PC-3 (cell line): ENCODE data around the gene CUL2. TPM values are rescaled to one million over a fixed set of nuclear protein-coding genes. Genes with fewer than 3 reads are reported as not detected.

Source experiments
- ATAC-seq: fragments of 200-7000 bp; cut with Tn5 transposase; 2 replicates; pipeline ENCODE4 v1.9.1; 2020; ENCODE audit warnings: mild to moderate bottlenecking, moderate library complexity
- BruUV-seq: library from RNA; stranded (reverse); fragments of 400-500 nt; replicated peaks from 2 replicates; lab custom pipeline; 2021; lab: Mats Ljungman, UMichigan
- CTCF ChIA-PET: fragments of 300-600 bp; sonication (Branson Sonifier 250); formaldehyde crosslinking; loops from one replicate; lab custom pipeline; 2022; ENCODE audit warnings: antibody characterized with exemption; lab: Charles Lee
- POLR2A ChIA-PET: fragments of 300-600 bp; sonication (Branson Sonifier 250); formaldehyde crosslinking; loops from one replicate; lab custom pipeline; 2022; ENCODE audit warnings: antibody characterized with exemption; ENCODE audit not compliant: unreplicated experiment; lab: Charles Lee
- DNase-seq: peaks from one replicate; pipeline ENCODE4 v3.0.0-alpha.2; 2015
- H2AFZ ChIP-seq: fragments of 300-600 bp; sonication (generic); 2 replicates; pipeline ENCODE4 v1.6.0; 2016; ENCODE audit warnings: antibody characterized with exemption, low read length
- H3F3A ChIP-seq: fragments of 300-600 bp; sonication (generic); one replicate; pipeline ENCODE4 v1.6.0; 2017; ENCODE audit warnings: antibody characterized with exemption, low read length, control low read depth, mild to moderate bottlenecking; ENCODE audit not compliant: unreplicated experiment
- H3K27ac ChIP-seq: fragments of 300-600 bp; sonication (generic); 2 replicates; pipeline ENCODE4 v1.5.1; 2016; ENCODE audit warnings: mild to moderate bottlenecking, low read length
- H3K27me3 ChIP-seq: fragments of 300-600 bp; sonication (generic); 2 replicates; pipeline ENCODE4 v1.6.1; 2016; ENCODE audit warnings: low read length, mixed read lengths
- H3K36me3 ChIP-seq: fragments of 300-600 bp; sonication (generic); 2 replicates; pipeline ENCODE4 v1.6.1; 2016; ENCODE audit warnings: low read depth, mixed run types, low read length, mixed read lengths
- H3K4me1 ChIP-seq: fragments of 300-600 bp; sonication (generic); 2 replicates; pipeline ENCODE4 v1.5.1; 2016; ENCODE audit warnings: low read length; ENCODE audit not compliant: insufficient read depth
- H3K4me2 ChIP-seq: fragments of 300-600 bp; sonication (generic); 2 replicates; pipeline ENCODE4 v1.6.0; 2016; ENCODE audit warnings: low read length
- H3K4me3 ChIP-seq: fragments of 300-600 bp; sonication (generic); 2 replicates; pipeline ENCODE4 v1.5.1; 2016; ENCODE audit warnings: mild to moderate bottlenecking, low read length, mixed read lengths
- H3K79me2 ChIP-seq: fragments of 300-600 bp; sonication (generic); 2 replicates; pipeline ENCODE4 v1.6.1; 2017; ENCODE audit warnings: low read length, mixed read lengths
- H3K9ac ChIP-seq: fragments of 300-600 bp; sonication (generic); 2 replicates; pipeline ENCODE4 v1.6.0; 2016; ENCODE audit warnings: mild to moderate bottlenecking, low read length
- H3K9me2 ChIP-seq: fragments of 300-600 bp; sonication (generic); replicated peaks from 2 replicates; pipeline ENCODE4 v1.6.1; 2016; ENCODE audit warnings: mixed run types, low read length, mixed read lengths
- H3K9me3 ChIP-seq: fragments of 300-600 bp; sonication (generic); 2 replicates; pipeline ENCODE4 v1.6.1; 2016; ENCODE audit warnings: low read length, mixed read lengths
- H4K20me1 ChIP-seq: fragments of 300-600 bp; sonication (generic); 2 replicates; pipeline ENCODE4 v1.6.1; 2016; ENCODE audit warnings: low read length, mixed read lengths
- CTCF ChIP-seq: fragments of 300-600 bp; sonication (generic); conservative IDR thresholded peaks from 2 replicates; pipeline ENCODE4 v1.5.1; 2017; ENCODE audit warnings: antibody characterized with exemption, low read depth, mild to moderate bottlenecking, low read length
- EZH2 ChIP-seq: fragments of 300-600 bp; sonication (generic); IDR thresholded peaks from one replicate; pipeline ENCODE4 v1.6.1; 2017; ENCODE audit warnings: antibody characterized with exemption, mild to moderate bottlenecking, low read length; ENCODE audit not compliant: unreplicated experiment
- EZH2phosphoT487 ChIP-seq: fragments of 300-600 bp; sonication (generic); IDR thresholded peaks from 2 replicates; pipeline ENCODE4 v1.6.1; 2018; ENCODE audit warnings: mild to moderate bottlenecking, antibody characterized with exemption, low read length, borderline replicate concordance
- intact Hi-C: fragments of 100-400 bp; cut with micrococcal nuclease; formaldehyde crosslinking; loops from 2 replicates; pipeline ENCODE4 v1.9.0; 2023
- total RNA-seq: library from RNA; depleted of rRNA; stranded (reverse); fragments of >200 nt; gene quantifications from 2 replicates; pipeline ENCODE4 v1.2.3, GENCODE V29; 2014

The CUL2 gene
- total RNA-seq, 1 experiment from 2014 or later, result 129 TPM

- ATAC-seq, result peak; percentile 1
- TF ChIP-seq EZH2phosphoT487 (no peak), CTCF (no peak), EZH2 (no peak)
- Histone ChIP-seq H3K27me3 (no peaks in the 10 kb centered on the region), H3K9ac (peak overlapping the region; percentile 93), H3K9me3 (no peaks in the 10 kb centered on the region), H3F3A (peaks cover 10% of the 10 kb centered on the region), H2AFZ (peak overlapping the region; percentile 82), H3K27ac (peak overlapping the region; percentile 27), H3K4me1 (peaks cover 36% of the 10 kb centered on the region), H4K20me1 (peaks cover 16% of the 10 kb centered on the region; the same call in 1 of the 2 replicates), H3K36me3 (no peaks in the 10 kb centered on the region), H3K9me2 (no peaks in the 10 kb centered on the region), H3K4me3 (peak overlapping the region; percentile 74), H3K4me2 (peak overlapping the region; percentile 79), H3K79me2 (peaks cover 43% of the 10 kb centered on the region)
- CTCF ChIA-PET, result interaction anchor here (0.6 to 2.4 kb wide), 16 partner anchors 8 to 1933 kb away, joined by 3 to 99 read pairs (median 3); no protein-coding TSS in a partner anchor
- BruUV-seq, result TSS peak; percentile 87
- no peak for DNase-seq
- POLR2A ChIA-PET, result interaction anchor here (0.5 to 3.3 kb wide), 10 partner anchors 28 to 1182 kb away, joined by 3 to 39 read pairs (median 3); no protein-coding TSS in a partner anchor
- intact Hi-C loops, result loop anchor here (1.0 to 5.0 kb wide), 6 partner anchors 70 to 1751 kb away; no protein-coding TSS in a partner anchor
Observed at GRCh38 chr10:35126062-35126529, 36.0 kb upstream of the CUL2 start.

- Histone ChIP-seq H3K36me3 (no peaks in the 10 kb centered on the region), H3K9me3 (no peaks in the 10 kb centered on the region), H3K27me3 (no peaks in the 10 kb centered on the region), H3F3A (peaks cover 3% of the 10 kb centered on the region), H3K4me3 (no peak overlapping the region), H3K9me2 (no peaks in the 10 kb centered on the region), H3K27ac (no peak overlapping the region), H2AFZ (no peak overlapping the region), H3K4me2 (no peak overlapping the region), H4K20me1 (peaks cover 7% of the 10 kb centered on the region; the same call in 1 of the 2 replicates), H3K79me2 (peaks cover 27% of the 10 kb centered on the region), H3K9ac (no peak overlapping the region), H3K4me1 (peaks cover 21% of the 10 kb centered on the region)
- ChIA-PET CTCF (no interaction called here), POLR2A (no interaction called here)
- DNase-seq (no peak), ATAC-seq (no peak)
- intact Hi-C loops, result no loop called here
- TF ChIP-seq EZH2, result no peak
- no peak for TF ChIP-seq EZH2phosphoT487
- no peak for TF ChIP-seq CTCF
- BruUV-seq, result no TSS peak
Observed at GRCh38 chr10:35124540-35124939, 34.4 kb upstream of the CUL2 start.

- Histone ChIP-seq H2AFZ (no peak overlapping the region), H4K20me1 (no peaks in the 10 kb centered on the region), H3K4me1 (no peaks in the 10 kb centered on the region), H3K9me2 (no peaks in the 10 kb centered on the region), H3K9ac (no peak overlapping the region), H3K4me2 (no peak overlapping the region), H3K36me3 (no peaks in the 10 kb centered on the region), H3F3A (no peaks in the 10 kb centered on the region), H3K79me2 (no peaks in the 10 kb centered on the region), H3K9me3 (no peaks in the 10 kb centered on the region), H3K27me3 (no peaks in the 10 kb centered on the region), H3K27ac (no peak overlapping the region), H3K4me3 (no peak overlapping the region)
- TF ChIP-seq CTCF, result no peak
- no peak for TF ChIP-seq EZH2
- no peak for TF ChIP-seq EZH2phosphoT487
- intact Hi-C loops, result no loop called here
- ATAC-seq (no peak), DNase-seq (no peak)
- ChIA-PET POLR2A (interaction anchor here (0.6 to 0.7 kb wide), 2 partner anchors 110 to 395 kb away, joined by 3 to 4 read pairs; no protein-coding TSS in a partner anchor), CTCF (interaction anchor here (0.5 to 4.6 kb wide), 5 partner anchors 76 to 436 kb away, joined by 3 to 43 read pairs (median 5); no protein-coding TSS in a partner anchor)
- no TSS peak for BruUV-seq
Observed at GRCh38 chr10:35119378-35119777, 29.2 kb upstream of the CUL2 start.
